Tongue (tissue), 2 donors: ENCODE data around the gene PPM1F. TPM values are rescaled to one million over a fixed set of nuclear protein-coding genes. Genes with fewer than 3 reads are reported as not detected.

Source experiments
- DNase-seq: peaks from one replicate; pipeline ENCODE4 v3.0.0-alpha.2; 2015
- total RNA-seq: library from RNA; depleted of rRNA; stranded (reverse); fragments of >200 nt; gene quantifications from one replicate; pipeline ENCODE4 v1.2.3, GENCODE V29; 2014

Gene PPM1F
- total RNA-seq, 1 donor from 2014 or later, result 53.9 TPM

GRCh38 chr22:21975273-21975672, 22.6 kb upstream of the PPM1F start:
- DNase-seq, result no peak

- DNase-seq, result no peak
These were observed 21.5 kb upstream of the PPM1F start for GRCh38 chr22:21974058-21974649.

- DNase-seq, result no peak
These were observed 20.2 kb upstream of the PPM1F start for GRCh38 chr22:21972806-21973205.

DNA sequence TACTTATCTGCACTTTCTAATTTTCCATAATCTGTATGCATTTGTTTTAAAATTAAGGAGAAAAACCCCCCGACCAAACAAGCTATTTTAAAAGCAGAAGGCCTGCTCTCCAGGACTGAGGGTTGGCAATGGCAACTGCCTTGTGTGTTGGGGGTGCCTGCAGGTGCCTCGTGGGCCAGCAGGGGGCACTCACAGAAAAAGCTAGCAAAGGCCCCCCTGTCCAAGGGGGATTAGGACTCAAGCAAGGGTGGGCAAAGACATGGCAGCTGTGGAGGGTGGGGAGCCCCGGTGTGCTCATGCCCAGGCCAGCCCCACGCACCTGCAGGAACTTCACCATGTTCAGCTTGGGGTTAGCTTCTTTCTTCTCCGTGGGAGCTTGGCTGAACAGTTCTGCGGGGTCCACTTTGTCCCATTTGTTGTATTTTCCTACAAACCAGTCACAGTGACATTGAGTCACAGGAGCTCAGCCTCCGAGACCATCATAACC, 19.7 kb upstream of the PPM1F start:
- peak; percentile 54 for DNase-seq

GRCh38 chr22:21971858-21972275, 19.2 kb upstream of the PPM1F start:
- DNase-seq, result no peak

DNA sequence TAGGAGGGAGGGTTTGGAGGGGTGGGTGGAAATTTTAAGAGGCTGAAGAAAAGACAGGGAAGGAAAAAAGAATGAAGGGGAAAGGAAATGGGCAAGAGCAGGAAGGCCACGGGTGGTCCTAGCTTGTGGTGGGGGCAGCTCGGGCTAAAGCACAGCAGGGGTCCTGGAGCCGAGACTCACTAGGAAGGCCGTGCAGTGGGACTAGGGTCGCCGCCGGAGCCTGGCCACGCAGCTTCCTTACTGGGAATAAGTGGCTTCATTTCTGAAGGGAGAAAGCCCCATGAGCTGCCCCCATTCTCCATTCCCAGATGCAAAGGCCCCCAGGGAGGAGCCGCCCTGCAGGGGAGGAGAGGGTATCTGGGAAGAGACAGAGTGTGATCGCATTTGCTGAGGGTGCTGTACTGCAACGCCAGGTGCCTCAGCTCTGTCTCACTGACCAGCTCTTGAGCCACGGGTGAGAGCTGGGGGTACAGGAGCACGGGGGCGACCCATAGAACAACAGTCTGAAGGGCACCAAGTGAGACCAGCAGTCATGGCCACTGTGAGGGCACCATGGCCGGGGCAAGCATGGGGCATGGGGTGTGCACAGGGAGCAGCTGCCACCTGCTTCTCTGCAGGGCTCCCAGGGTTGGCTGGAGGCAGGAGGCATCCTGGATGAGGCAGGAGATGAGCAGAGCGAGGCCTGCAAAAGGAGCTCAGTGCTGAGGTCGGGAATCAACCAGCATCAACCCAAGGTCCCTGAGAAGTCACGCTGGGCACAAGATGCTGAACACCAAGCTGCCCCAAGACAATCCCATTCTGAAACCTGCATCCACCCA, 18.4 kb upstream of the PPM1F start:
- no peak for DNase-seq

DNA sequence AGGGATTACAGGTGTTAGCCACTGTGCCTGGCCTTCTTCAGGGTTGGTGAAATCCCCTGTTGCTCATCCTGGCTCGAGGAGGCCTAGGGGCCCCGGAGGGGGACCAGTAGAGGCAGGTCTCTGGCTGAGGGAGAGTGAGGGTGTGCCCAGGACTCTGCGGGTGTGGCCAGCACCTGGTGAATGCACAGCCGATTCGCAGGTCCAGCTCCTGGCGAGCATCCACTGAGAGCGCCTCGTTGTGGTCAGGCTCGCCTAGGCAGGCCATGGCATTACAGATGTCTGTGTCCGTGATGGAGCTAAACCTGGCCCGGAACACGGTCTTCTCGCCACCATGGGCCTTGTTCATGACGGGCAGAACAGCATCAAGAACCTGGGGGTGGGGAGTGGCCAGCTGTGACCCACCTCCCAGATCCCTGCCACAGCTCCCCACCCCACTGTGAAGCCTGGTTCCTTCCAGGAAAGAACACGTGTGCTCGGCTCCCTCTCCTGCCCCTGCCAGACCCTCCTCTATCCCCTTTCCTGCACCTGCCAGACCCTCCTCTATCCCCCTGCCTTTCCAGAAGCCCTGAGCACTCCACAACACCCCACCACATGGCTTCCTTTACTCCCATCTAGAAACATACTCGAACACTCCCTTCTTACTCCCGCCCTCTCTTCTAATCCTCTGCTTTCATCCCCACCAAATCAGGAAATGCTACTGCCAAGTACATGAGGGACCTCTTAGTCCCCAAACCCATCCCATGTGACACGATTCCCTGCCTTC, 17.6 kb upstream of the PPM1F start:
- DNase-seq, result no peak

GRCh38 chr22:21968452-21969129, 15.9 kb upstream of the PPM1F start:
- DNase-seq, result no peak

GRCh38 chr22:21967693-21968271, 15.1 kb upstream of the PPM1F start:
- DNase-seq, result no peak

DNA sequence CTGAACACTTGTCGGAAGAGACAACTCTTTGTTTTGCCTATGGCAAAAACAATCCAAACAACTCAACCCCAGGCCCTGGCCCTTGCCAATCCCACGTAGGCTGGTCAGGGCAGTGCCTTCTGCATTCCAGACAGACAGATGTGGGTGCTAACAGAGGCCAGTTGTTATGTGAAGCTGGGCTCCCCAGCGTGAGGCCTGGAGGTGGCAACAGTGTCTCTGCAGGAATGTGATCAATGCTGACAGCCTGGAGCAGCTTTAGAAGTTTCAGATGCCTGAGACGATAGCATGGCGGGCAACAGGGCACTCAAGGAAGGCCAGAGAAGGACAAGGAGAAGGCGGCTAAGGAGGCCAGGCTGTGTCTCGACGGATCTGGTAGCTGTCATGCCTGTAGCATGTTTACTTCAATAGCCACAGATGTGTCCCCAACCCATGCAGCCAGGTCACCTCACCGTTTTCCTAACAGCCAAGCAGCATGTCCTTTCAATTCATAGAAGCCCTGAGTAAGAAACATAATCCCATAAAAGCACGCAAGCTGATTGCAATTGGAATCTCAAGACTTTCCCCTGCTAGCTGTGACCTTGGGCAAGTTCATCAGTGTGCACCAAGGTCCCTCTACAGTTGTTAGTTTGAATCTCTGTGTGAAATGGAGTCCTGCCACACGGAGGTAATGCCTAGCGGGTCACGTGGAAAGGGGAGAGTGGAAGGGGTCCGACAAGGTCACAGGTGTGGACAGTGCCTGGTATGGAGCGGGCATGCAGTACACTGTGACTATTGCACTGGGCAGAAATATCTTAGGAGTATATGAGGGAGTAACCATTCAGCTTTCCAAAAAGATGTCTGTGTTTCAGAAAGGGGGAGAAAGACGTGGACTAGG, 14.2 kb upstream of the PPM1F start:
- DNase-seq, result no peak

GRCh38 chr22:21965762-21966288, 13.2 kb upstream of the PPM1F start:
- DNase-seq, result no peak

DNA sequence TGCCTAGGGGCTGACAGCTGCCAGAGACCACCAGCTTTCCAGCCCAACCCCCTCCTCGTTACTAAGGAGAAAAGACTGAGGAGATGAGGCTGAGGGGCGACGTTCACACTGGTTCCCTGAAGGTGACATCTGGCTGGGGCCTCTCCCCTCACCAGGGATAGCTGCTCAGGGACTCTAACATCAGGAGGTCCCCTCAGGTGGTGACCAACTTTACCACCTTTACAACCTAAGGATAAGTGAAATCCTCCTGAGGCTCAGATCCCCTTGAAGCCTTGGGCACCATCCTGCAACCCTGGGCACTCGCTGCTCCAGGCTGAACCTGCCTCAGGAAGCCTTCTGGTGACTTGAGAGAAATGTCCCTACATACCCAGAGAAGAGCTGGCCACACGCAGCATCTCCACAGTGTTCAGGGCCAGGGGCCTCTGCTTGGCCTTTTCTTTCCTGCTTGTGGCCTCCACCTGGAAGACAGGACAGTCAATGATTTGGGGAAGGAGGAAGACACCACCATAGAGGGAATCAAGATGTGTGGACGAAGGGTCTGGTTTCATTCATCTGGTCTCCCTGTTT, 12.4 kb upstream of the PPM1F start:
- no peak for DNase-seq

- DNase-seq, result no peak
These were observed 11.6 kb upstream of the PPM1F start for GRCh38 chr22:21964234-21964633.

- no peak for DNase-seq
These were observed 11.2 kb upstream of the PPM1F start for GRCh38 chr22:21963790-21964211.

DNA sequence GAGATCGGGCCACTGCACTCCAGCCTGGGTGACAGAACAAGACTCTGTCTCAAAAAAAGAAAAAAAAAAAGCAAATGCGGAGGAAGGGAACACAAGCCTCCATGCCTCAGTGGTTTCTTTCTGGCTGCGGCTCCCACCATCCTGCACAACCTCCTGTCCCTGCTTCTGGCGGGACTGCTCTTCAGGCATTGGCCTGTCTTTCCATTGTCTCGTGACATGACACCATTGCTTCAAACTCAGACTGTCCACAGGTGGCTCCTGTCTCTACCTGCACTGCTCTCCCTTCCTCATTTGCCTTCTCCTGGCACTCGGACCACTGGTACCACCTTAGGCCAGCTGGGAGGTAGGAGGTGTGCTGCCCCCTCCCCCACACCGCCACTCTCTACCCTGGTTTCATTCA, 10.6 kb upstream of the PPM1F start:
- no peak for DNase-seq

DNA sequence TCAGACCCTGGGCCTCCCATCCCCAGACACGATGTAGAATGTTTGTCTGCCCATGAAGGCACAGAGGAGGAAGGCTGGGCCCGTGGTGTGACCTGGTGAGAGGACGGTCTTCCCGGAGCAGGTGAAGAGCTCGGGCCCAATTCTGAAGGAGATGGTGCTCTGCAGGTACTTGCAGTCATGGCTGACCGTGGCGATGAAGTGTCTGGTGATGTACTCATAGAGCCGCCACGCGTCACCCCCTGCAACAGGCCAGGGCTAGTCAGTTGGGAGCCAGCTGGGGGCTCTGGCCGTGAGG, 10.0 kb upstream of the PPM1F start:
- no peak for DNase-seq

GRCh38 chr22:21961886-21962654, 9.4 kb upstream of the PPM1F start:
- no peak for DNase-seq

GRCh38 chr22:21961127-21961867, 8.6 kb upstream of the PPM1F start:
- no peak for DNase-seq
